Activated CD4-positive, alpha-beta T cell treated with anti-CD3 and anti-CD28 coated beads, Interleukin-2, amount 50 U/mL, for 48 hours (primary cell): Measurements from ENCODE around the gene RHOA.
"Not testable (repeated sequence)": the region's sequence is repeated elsewhere in the genome, so short reads cannot be mapped to it uniquely, and the experiment has no call there.

Experiments
- DNase-seq, 2 experiments: peaks; one replicate each; pipeline ENCODE4 v3.0.0-alpha.2; 2020

Gene RHOA

GRCh38 chr3:49410846-49411534 lies 786 bp downstream of the RHOA start:
- no peak for DNase-seq

- no peak for DNase-seq
Observed at GRCh38 chr3:49410066-49410845, 1.5 kb downstream of the RHOA start.

- DNase-seq: no peak
Observed at GRCh38 chr3:49406571-49407565, 4.9 kb downstream of the RHOA start.

DNA sequence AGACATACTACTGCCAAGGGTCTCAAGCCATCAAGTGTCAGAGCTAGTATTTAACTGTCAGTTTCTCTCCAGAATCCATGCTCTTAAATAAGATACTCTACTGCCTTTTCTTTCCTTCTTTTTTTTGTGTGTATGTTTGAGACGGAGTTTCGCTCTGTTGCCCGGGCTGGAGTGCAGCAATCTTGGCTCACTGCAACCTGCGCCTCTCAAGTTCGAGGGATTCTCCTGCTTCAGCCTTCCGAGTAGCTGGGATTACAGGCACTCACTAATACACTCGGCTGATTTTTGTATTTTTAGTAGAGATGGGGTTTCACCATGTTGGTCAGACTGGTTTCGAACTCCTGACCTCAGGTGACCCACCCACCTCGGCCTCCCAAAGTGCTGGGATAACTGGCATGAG lies 6.2 kb downstream of the RHOA start:
- DNase-seq: not testable (repeated sequence)

- DNase-seq: no peak
Observed at GRCh38 chr3:49403891-49404290, 7.9 kb downstream of the RHOA start.

- DNase-seq: no peak
Observed at GRCh38 chr3:49401766-49402165, 10.0 kb downstream of the RHOA start.

DNA sequence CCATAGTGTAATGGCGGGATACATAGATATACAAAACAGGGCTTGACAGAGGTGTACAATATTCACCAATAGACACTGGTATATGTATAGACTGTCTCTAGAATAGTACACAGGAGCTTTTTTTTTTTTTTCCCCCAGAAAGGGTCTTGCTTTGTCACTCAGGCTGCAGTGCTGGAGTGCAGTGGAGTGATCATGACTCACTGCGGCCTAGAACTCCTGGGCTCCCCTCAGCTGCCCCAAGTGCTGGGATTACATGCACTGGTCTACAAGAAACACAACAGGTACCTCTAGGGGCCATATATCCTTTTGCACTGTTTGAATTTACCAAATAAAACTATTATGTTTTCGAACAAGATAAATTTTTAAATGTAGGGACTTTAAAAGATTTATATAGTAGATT lies 12.3 kb downstream of the RHOA start:
- no peak for DNase-seq

GRCh38 chr3:49397470-49397869 lies 14.3 kb downstream of the RHOA start:
- DNase-seq: no peak

GRCh38 chr3:49391310-49391709 lies 20.5 kb downstream of the RHOA start:
- not testable (repeated sequence) for DNase-seq

- DNase-seq: no peak
Observed at GRCh38 chr3:49389297-49389696, 22.5 kb downstream of the RHOA start.

DNA sequence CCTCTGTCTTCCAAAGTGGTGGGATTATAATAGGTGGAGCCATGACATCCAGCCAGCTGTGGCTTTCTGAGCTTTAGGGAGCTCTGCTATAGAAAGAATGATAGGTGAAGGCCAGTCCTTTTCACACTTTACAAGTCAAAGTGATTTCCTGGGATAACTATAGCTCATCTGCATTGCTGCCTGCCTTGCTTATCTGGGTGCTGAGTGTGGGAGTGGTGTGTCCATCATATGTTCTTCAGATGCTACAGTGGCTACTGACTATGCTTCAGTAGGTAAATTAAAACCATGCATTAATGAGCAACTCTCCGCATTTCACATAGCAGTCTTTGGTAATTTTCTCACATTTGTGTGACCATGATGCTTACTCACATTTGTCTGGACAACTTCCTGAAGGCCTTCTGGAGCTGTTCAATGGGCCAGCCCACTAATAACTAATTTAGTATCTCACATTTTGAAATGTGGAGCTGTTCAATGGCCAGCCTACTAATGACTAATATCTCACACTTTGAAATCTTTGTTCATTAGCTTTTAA lies 23.4 kb downstream of the RHOA start:
- no peak for DNase-seq

DNA sequence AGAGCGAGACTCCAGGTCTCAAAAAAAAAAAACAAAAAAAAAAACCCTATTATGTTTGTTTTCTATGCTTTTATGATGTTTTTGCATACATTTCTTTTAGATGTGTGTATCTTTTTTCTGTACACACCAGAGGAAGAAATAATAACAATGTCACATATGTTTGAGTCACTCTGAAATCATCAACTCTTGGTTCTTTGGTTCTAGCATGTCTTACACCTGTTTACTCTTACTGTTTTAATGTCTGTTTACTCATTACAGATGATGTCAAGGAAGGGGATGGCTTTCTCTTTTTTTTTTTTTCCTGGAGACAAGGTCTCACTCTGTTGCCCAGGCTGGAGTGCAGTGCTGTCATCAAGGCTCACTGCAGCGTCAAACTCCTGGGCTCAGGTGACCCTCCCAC lies 24.1 kb downstream of the RHOA start:
- DNase-seq: no peak

GRCh38 chr3:49386056-49386756 lies 25.6 kb downstream of the RHOA start:
- no peak for DNase-seq

GRCh38 chr3:49385617-49386016 lies 26.2 kb downstream of the RHOA start:
- no peak for DNase-seq

DNA sequence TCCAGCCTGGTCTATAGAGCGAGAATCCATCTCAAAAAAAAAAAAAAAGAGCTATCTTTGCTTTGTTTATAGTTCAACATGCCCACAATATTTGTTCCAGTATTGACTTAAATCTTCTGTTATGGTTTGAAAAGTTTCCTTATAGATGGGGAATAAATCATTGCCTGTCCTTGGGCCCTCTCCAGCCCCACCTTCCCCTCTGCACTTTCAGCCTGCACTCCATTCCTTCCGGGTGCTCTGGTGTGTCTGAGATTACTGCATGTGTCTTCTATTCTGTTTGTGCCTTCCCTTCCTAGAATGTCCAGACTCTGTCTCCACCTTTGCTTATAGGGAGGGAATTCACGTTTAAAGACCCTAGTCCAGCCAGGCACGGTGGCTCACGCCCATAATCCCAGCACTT lies 28.4 kb downstream of the RHOA start:
- no peak for DNase-seq

DNA sequence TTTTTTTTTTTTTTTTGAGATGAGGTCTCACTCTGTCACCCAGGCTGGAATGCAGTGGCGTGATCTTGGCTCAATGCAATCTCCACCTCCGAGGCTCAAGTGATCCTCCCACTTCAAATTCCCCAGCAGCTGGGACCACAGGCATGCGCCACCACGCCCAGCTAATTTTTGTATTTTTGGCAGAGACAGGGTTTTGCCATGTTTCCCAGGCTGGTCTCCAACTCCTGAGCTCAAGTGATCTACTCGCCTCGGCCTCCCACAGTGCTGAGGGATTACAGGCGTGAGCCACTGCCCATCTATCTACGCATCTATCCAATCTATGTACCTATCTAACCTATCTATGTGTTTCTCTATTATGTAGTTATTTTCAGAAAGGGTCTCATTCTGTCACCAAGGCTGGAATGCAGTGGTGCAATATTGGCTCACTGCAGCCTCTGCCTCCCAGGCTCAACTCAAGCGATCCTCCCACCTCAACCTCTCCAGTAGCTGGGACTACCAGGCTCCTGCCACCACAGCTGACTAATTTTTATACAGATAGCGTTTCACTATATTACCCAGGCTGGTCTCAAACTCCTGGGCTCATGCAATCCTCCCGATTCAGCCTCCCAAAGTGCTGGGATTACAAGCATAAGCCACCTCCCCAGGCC lies 33.4 kb downstream of the RHOA start:
- no peak for DNase-seq

DNA sequence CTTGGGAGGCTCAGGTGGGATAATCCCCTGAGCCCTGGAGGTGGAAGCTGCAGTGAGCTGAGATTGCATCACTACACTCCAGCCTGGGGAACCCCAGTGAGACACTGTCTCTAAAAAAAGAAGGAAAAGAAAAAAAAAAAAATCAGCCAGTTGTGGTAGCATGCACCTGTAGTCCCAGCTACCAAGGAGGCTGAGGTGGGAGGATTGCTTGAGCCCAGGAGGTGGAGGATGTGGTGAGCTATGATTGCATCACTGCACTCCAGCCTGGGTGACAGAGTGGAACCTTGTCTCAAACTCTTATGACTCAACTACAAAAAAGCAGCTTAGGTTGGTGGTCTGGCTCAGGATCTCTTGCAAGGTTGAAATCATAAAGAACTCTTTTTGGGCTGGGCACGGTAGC lies 34.3 kb downstream of the RHOA start:
- DNase-seq: peak; percentile 44 to 63

DNA sequence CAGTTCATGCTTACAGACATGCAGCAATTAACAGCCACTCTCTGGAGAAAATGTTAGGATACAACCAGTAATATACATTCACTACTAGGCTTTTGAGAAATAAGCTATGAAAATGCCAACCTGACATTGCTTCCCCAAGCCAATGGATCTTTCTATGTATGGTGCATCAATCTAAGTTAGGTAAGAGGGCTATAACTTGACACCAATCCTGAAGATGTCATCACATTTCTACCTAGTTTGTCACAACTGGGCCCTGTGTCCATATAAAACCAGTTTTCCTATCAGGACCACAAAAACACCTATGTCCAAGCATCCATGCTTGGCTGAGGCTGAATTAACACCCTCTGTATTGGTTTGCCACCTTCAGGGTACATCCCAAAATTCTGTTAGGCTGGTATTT lies 39.8 kb downstream of the RHOA start:
- DNase-seq: no peak

DNA sequence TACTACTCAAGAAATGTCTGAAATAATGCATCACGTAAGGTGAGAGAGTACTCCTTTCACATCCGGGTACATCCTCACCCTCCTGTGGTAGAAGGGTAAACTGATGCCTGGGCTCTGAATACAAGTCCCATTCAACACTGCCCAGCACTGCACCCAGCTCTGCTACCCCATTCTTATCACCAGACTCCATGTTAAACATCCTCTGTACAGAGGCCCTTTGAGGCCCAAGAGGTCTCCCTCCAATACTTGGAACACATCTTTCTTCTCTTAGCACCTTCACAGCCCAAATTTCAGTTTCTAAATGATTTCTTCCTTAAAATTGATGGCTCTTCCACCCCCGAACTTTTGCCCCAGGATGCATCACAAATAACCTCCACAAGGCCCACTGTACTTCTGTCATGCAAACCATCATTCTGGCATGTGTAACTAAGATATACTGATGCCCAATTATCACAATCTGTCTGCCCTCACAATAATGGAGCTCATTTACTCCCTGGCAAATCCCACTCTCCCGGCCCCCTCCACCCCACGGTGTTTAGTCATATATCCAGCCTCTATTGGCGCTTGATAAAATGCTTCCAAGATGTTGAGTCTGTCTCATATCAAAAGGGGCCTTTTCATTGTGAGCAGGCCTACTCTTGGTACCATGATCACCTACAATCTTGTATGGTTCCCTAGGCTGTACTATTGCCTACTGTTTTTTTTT lies 41.0 kb downstream of the RHOA start:
- DNase-seq: no peak

GRCh38 chr3:49362561-49362960 lies 49.2 kb downstream of the RHOA start:
- DNase-seq: no peak

- DNase-seq: no peak
Observed at GRCh38 chr3:49359623-49360022, 52.2 kb downstream of the RHOA start.
